HepG2 (cell line): Measurements from ENCODE around the gene CA9. TPM values are rescaled to one million over a fixed set of nuclear protein-coding genes. Genes with fewer than 3 reads are reported as not detected.

Source experiments
- CBFB ChIP-seq: sonication (generic); formaldehyde crosslinking; IDR thresholded peaks from 2 replicates; pipeline ENCODE4 v1.4.0; 2020; ENCODE audit warnings: missing genetic modification reagents
- HNRNPK ChIP-seq: fragments of 200-400 bp; formaldehyde crosslinking; IDR thresholded peaks from 2 replicates; pipeline ENCODE4 v1.6.1; 2018; ENCODE audit warnings: low read length, low read depth, moderate library complexity, mild to moderate bottlenecking; ENCODE audit not compliant: poor library complexity, severe bottlenecking
- IKZF4 ChIP-seq: sonication (generic); formaldehyde crosslinking; IDR thresholded peaks from 2 replicates; pipeline ENCODE4 v1.5.1; 2020; ENCODE audit warnings: borderline replicate concordance, mild to moderate bottlenecking, low read depth, missing genetic modification reagents; ENCODE audit errors: not compliant biosample characterization
- MXI1 ChIP-seq: IDR thresholded peaks from 3 replicates; pipeline ENCODE4 v1.6.1; 2012; ENCODE audit warnings: low read depth, low read length, inconsistent platforms, borderline replicate concordance
- RBAK ChIP-seq: sonication (generic); formaldehyde crosslinking; IDR thresholded peaks from 2 replicates; pipeline ENCODE4 v1.5.1; 2020; ENCODE audit warnings: mild to moderate bottlenecking, missing genetic modification reagents
- REL ChIP-seq: sonication (generic); formaldehyde crosslinking; conservative IDR thresholded peaks from 2 replicates; pipeline ENCODE4 v1.8.0; 2022; ENCODE audit warnings: mild to moderate bottlenecking, missing genetic modification reagents, moderate library complexity
- SRSF9 ChIP-seq: fragments of 200-400 bp; formaldehyde crosslinking; IDR thresholded peaks from 2 replicates; pipeline ENCODE4 v1.6.1; 2018; ENCODE audit warnings: borderline replicate concordance, mild to moderate bottlenecking, low read depth, low read length; ENCODE audit not compliant: insufficient read depth, poor library complexity, severe bottlenecking
- ZFAT ChIP-seq: sonication (generic); formaldehyde crosslinking; conservative IDR thresholded peaks from 2 replicates; pipeline ENCODE4 v1.8.1; 2023; ENCODE audit warnings: missing genetic modification reagents, inconsistent platforms
- ZNF282 ChIP-seq: fragments of 450-650 bp; IDR thresholded peaks from 2 replicates; pipeline ENCODE4 v1.6.1; 2018; ENCODE audit not compliant: partially characterized antibody
- ZNF496 ChIP-seq: sonication (generic); formaldehyde crosslinking; IDR thresholded peaks from 2 replicates; pipeline ENCODE4 v1.8.1; 2023; ENCODE audit warnings: mild to moderate bottlenecking, moderate library complexity, missing genetic modification reagents; ENCODE audit not compliant: insufficient replicate concordance
- ZNF510 ChIP-seq: sonication (generic); formaldehyde crosslinking; IDR thresholded peaks from 2 replicates; pipeline ENCODE4 v1.4.0; 2020; ENCODE audit warnings: low read depth, mild to moderate bottlenecking, missing genetic modification reagents
- ZNF589 ChIP-seq: sonication (generic); formaldehyde crosslinking; conservative IDR thresholded peaks from 2 replicates; pipeline ENCODE4 v1.8.0; 2022; ENCODE audit warnings: mild to moderate bottlenecking, moderate library complexity, missing genetic modification reagents
- polyA plus RNA-seq, 8 experiments: library from polyadenylated mRNA; depleted of rRNA in 3 of 8; stranded (reverse) in 7 of 8; unstranded in 1 of 8; fragments of >200 nt; fragmentation: Illumina TruSeq in 4 of 8; extraction: Trizol in 4 of 8; gene quantifications; 2 replicates each; pipeline versions ENCODE4 v1.2.1 to v1.2.3, GENCODE V29; 2011 to 2016; ENCODE audit warnings: low read depth in 4 of 8, missing spikeins in 1 of 8, mixed read lengths in 1 of 8; ENCODE audit not compliant: insufficient read depth in 1 of 8
- total RNA-seq, 5 experiments: library from RNA; depleted of rRNA; stranded (reverse); fragments of >200 nt; fragmentation: Illumina TruSeq; extraction: Trizol; gene quantifications; 2 replicates each; pipeline ENCODE4 v1.2.3, GENCODE V29; 2016; ENCODE audit warnings: low read depth in 1 of 5
- TF ChIP-seq, protein P1 (sequence below): sonication (generic); formaldehyde crosslinking; IDR thresholded peaks from 2 replicates; pipeline ENCODE4 v1.4.0; 2020; ENCODE audit warnings: missing genetic modification reagents
- TF ChIP-seq, protein P2 (sequence below): sonication (generic); formaldehyde crosslinking; IDR thresholded peaks from 2 replicates; pipeline ENCODE4 v1.4.0; 2020; ENCODE audit warnings: mild to moderate bottlenecking, missing genetic modification reagents
- TF ChIP-seq, protein P3 (sequence below): sonication (generic); formaldehyde crosslinking; IDR thresholded peaks from 2 replicates; pipeline ENCODE4 v1.8.0; 2022; ENCODE audit warnings: missing genetic modification reagents, mild to moderate bottlenecking, borderline replicate concordance
- TF ChIP-seq, protein P4 (sequence below): sonication (generic); formaldehyde crosslinking; conservative IDR thresholded peaks from 2 replicates; pipeline ENCODE4 v1.4.0; 2020; ENCODE audit warnings: missing genetic modification reagents
- TF ChIP-seq, protein P5 (sequence below): sonication (generic); formaldehyde crosslinking; IDR thresholded peaks from 2 replicates; pipeline ENCODE4 v1.5.1; 2020; ENCODE audit warnings: missing genetic modification reagents, mild to moderate bottlenecking, borderline replicate concordance

The CA9 gene
- total and polyA plus RNA-seq, 2 of the 13 experiments (the other 11 are each of a cell fraction or from before 2014, with no cell fraction given) = 0.13 to 152 TPM

DNA sequence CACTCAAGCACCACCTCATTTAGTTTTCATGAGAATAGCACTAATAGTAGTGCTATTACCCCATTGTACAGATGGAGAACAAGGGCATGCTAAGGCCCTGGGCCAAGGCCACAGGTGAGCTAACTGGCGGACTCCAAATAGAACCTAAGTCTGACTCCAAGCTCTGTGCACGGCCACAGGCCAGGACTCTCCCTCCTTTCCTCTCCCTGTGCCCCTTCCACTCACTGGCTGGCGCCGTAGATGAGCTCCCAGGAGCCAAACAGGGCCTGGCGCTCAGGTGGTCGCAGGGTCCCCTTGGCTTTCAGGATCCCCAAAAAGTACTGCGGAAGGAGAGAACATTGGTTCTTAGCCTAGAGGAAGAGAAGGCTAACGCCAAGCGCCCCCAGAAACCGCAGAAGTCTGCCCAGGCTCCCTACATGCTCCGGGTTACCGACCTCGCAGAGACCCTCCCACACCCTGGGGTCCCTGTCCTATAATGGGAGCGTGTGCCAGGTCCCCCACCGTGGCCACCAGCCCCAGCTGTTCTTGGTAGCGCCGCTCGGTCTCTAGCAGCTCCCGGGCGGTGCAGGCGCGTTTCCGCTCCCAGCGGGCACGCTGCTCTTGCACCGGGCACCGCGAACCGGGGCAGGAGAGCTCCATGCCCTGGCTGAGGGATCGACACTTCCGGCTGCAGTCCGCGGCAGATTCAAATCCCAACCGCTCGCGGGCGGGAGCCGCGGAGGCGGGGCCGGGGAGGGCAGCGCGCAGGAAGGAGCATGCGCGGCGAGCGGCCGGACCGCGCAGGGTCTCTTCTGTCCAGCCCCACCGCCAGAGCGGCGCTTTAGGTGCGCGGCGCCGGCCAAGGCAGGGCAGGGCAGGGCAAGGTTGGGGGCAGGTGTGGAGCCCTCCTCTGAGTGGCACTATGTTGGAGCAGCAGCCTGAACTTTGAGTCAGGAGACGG lies 8.9 kb upstream of the CA9 start, which contains the start of gene ARHGEF39 (continued):
- TF ChIP-seq, protein P1, sequence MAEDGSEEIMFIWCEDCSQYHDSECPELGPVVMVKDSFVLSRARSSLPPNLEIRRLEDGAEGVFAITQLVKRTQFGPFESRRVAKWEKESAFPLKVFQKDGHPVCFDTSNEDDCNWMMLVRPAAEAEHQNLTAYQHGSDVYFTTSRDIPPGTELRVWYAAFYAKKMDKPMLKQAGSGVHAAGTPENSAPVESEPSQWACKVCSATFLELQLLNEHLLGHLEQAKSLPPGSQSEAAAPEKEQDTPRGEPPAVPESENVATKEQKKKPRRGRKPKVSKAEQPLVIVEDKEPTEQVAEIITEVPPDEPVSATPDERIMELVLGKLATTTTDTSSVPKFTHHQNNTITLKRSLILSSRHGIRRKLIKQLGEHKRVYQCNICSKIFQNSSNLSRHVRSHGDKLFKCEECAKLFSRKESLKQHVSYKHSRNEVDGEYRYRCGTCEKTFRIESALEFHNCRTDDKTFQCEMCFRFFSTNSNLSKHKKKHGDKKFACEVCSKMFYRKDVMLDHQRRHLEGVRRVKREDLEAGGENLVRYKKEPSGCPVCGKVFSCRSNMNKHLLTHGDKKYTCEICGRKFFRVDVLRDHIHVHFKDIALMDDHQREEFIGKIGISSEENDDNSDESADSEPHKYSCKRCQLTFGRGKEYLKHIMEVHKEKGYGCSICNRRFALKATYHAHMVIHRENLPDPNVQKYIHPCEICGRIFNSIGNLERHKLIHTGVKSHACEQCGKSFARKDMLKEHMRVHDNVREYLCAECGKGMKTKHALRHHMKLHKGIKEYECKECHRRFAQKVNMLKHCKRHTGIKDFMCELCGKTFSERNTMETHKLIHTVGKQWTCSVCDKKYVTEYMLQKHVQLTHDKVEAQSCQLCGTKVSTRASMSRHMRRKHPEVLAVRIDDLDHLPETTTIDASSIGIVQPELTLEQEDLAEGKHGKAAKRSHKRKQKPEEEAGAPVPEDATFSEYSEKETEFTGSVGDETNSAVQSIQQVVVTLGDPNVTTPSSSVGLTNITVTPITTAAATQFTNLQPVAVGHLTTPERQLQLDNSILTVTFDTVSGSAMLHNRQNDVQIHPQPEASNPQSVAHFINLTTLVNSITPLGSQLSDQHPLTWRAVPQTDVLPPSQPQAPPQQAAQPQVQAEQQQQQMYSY (CRISPR knock-in tag) = peak; percentile 42; the same call in 1 of the 2 replicates
- TF ChIP-seq, protein P2, sequence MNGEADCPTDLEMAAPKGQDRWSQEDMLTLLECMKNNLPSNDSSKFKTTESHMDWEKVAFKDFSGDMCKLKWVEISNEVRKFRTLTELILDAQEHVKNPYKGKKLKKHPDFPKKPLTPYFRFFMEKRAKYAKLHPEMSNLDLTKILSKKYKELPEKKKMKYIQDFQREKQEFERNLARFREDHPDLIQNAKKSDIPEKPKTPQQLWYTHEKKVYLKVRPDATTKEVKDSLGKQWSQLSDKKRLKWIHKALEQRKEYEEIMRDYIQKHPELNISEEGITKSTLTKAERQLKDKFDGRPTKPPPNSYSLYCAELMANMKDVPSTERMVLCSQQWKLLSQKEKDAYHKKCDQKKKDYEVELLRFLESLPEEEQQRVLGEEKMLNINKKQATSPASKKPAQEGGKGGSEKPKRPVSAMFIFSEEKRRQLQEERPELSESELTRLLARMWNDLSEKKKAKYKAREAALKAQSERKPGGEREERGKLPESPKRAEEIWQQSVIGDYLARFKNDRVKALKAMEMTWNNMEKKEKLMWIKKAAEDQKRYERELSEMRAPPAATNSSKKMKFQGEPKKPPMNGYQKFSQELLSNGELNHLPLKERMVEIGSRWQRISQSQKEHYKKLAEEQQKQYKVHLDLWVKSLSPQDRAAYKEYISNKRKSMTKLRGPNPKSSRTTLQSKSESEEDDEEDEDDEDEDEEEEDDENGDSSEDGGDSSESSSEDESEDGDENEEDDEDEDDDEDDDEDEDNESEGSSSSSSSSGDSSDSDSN = peak; percentile 56; the same call in 1 of the 2 replicates
- TF ChIP-seq CBFB (CRISPR knock-in tag) (peak; percentile 89), MXI1 (peak; percentile 97; the same call in 2 of the 3 replicates), RBAK (CRISPR knock-in tag) (no peak), REL (CRISPR knock-in tag) (peak; percentile 99), HNRNPK (peak; percentile 53), ZNF282 (no peak), ZFAT (CRISPR knock-in tag) (no peak), ZNF510 (CRISPR knock-in tag) (no peak), SRSF9 (no peak), ZNF589 (CRISPR knock-in tag) (peak; percentile 97), ZNF496 (CRISPR knock-in tag) (peak; percentile 19), IKZF4 (CRISPR knock-in tag) (peak; percentile 35)
- TF ChIP-seq, protein P3, sequence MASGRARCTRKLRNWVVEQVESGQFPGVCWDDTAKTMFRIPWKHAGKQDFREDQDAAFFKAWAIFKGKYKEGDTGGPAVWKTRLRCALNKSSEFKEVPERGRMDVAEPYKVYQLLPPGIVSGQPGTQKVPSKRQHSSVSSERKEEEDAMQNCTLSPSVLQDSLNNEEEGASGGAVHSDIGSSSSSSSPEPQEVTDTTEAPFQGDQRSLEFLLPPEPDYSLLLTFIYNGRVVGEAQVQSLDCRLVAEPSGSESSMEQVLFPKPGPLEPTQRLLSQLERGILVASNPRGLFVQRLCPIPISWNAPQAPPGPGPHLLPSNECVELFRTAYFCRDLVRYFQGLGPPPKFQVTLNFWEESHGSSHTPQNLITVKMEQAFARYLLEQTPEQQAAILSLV (CRISPR knock-in tag) = peak; percentile 48; the same call in 1 of the 2 replicates
- TF ChIP-seq, protein P4, sequence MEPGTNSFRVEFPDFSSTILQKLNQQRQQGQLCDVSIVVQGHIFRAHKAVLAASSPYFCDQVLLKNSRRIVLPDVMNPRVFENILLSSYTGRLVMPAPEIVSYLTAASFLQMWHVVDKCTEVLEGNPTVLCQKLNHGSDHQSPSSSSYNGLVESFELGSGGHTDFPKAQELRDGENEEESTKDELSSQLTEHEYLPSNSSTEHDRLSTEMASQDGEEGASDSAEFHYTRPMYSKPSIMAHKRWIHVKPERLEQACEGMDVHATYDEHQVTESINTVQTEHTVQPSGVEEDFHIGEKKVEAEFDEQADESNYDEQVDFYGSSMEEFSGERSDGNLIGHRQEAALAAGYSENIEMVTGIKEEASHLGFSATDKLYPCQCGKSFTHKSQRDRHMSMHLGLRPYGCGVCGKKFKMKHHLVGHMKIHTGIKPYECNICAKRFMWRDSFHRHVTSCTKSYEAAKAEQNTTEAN (CRISPR knock-in tag) = 0 out of 2 replicates have a peak, but pooled peaks have one; percentile 10
- TF ChIP-seq, protein P5, sequence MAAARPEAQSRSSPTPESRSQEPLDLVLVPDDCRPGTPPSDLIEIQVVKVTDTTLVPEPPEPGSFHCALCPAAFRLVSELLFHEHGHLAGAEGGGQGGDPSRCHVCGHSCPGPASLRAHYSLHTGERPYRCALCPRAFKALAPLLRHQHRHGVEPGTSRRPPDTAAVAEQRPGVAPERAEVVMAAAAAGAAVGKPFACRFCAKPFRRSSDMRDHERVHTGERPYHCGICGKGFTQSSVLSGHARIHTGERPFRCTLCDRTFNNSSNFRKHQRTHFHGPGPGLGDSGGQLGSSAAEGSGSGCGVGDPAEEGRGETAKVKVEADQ = peak; percentile 85
